ENCODE data around the gene CDH5. TPM values are rescaled to one million over a fixed set of nuclear protein-coding genes. Genes with fewer than 3 reads are reported as not detected.

Gene CDH5
- total and polyA plus RNA-seq, 8 donors: 77.2 to 179 (median 154) TPM

DNA sequence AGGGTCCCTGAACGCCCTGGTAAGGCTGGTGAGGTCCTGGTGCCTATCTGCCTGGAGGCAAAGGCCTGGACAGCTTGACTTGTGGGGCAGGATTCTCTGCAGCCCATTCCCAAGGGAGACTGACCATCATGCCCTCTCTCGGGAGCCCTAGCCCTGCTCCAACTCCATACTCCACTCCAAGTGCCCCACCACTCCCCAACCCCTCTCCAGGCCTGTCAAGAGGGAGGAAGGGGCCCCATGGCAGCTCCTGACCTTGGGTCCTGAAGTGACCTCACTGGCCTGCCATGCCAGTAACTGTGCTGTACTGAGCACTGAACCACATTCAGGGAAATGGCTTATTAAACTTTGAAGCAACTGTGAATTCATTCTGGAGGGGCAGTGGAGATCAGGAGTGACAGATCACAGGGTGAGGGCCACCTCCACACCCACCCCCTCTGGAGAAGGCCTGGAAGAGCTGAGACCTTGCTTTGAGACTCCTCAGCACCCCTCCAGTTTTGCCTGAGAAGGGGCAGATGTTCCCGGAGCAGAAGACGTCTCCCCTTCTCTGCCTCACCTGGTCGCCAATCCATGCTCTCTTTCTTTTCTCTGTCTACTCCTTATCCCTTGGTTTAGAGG, 37.1 kb downstream of the CDH5 start:
- H3K4me1 ChIP-seq: peaks cover 6 to 20% of the 10 kb centered on the region in 2 donors
- peaks cover 0 to 21% of the 10 kb centered on the region in 2 donors for H3K27me3 ChIP-seq
- intact Hi-C loops (cut with DNase I): no loop called here
- H3K36me3 ChIP-seq: peaks cover 0 to 12% of the 10 kb centered on the region in 2 donors
- H3K27ac ChIP-seq: no peak overlapping the region
- ATAC-seq: no peak
- no peak for DNase-seq
- H3K9me3 ChIP-seq: no peaks in the 10 kb centered on the region
- TF ChIP-seq, protein P1, sequence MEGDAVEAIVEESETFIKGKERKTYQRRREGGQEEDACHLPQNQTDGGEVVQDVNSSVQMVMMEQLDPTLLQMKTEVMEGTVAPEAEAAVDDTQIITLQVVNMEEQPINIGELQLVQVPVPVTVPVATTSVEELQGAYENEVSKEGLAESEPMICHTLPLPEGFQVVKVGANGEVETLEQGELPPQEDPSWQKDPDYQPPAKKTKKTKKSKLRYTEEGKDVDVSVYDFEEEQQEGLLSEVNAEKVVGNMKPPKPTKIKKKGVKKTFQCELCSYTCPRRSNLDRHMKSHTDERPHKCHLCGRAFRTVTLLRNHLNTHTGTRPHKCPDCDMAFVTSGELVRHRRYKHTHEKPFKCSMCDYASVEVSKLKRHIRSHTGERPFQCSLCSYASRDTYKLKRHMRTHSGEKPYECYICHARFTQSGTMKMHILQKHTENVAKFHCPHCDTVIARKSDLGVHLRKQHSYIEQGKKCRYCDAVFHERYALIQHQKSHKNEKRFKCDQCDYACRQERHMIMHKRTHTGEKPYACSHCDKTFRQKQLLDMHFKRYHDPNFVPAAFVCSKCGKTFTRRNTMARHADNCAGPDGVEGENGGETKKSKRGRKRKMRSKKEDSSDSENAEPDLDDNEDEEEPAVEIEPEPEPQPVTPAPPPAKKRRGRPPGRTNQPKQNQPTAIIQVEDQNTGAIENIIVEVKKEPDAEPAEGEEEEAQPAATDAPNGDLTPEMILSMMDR (IDR thresholded peaks at IDR 0.05): no peak
- no peak overlapping the region for H3K4me3 ChIP-seq

DNA sequence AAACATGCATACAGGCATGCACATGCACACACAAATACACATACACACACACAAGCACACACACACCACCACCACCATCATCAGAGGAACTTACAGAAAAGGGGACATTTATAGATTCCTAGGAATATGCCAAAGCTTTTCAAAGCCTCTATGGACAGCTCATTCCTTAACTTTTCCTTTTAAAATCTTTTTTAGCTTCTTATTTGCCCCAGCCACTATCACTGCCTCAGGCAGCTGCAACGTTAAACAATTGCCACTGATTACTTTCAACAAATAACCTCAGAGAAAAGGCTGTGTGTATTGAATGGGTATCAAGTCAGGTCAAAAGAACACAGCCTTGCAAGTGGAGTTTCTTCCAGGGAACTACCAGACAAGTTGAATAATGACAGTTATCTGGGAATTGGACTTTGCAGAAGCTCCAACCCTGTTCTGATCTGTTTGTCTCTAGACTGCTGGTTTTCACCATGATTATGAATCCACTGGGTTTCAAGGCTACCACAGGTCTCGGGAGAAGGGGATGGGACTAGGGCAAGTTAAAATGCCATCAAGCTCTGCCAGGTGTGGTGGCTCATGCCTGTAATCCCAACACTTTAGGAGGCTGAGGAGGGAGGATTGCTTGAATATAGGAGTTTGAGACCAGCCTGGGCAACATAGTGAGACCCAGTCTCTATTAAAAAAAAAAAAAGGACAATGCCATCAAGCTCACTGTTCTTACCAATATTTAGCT, 38.7 kb downstream of the CDH5 start:
- peaks cover 13 to 28% of the 10 kb centered on the region in 2 donors for H3K4me1 ChIP-seq
- no peak overlapping the region for H3K27ac ChIP-seq
- intact Hi-C loops (cut with DNase I): loop anchor here in 1 of 2 donors (5.0 kb wide), 2 partner anchors 77 to 197 kb away; partner anchors contain the start of gene CMTM3
- peaks cover 0 to 12% of the 10 kb centered on the region in 2 donors for H3K36me3 ChIP-seq
- TF ChIP-seq, protein P1 (IDR thresholded peaks at IDR 0.05): no peak
- no peak overlapping the region for H3K4me3 ChIP-seq
- peaks cover 0 to 21% of the 10 kb centered on the region in 2 donors for H3K27me3 ChIP-seq
- DNase-seq (no peak), ATAC-seq (no peak)
- no peaks in the 10 kb centered on the region for H3K9me3 ChIP-seq

DNA sequence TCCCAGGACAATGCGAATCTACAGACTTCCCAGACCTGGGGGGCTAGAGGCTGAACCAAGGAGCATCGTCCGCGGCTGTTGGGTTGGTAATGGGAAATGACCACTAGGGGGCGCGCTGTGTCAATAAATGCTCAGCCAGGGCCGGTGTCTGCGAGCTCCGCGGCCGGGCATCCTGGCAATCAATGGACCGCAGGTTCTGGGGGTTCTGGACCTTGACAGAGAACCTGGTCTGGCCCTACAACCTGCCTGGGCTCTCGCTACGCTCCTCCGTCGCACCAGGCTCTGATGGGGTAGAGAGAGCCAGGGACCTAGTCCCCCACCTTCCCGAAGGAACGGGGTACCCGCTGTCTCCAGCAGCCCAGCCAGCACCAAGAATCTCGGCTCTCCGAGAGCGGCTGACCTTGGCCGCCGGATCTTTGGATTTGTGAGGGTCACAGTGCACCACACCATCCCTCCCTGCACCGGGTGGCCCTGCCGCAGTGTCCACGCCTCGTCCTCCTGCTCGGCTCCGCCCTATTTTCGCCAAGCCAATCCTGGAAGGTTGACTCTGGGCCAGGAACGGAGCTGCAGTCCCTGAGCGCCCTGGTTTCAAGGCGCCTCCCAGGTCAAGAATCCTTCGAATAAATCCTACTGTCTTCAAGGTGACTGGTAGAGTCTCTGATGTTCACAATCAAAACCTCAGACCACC, 40.2 kb downstream of the CDH5 start:
- TF ChIP-seq, protein P1 (IDR thresholded peaks at IDR 0.05): peak; percentile 88 to 95
- intact Hi-C loops (cut with DNase I): loop anchor here in 1 of 2 donors (5.0 kb wide), 2 partner anchors 76 to 196 kb away; partner anchors contain the start of gene CMTM3
- peak; percentile 82 to 94 (median 83) for DNase-seq

DNA sequence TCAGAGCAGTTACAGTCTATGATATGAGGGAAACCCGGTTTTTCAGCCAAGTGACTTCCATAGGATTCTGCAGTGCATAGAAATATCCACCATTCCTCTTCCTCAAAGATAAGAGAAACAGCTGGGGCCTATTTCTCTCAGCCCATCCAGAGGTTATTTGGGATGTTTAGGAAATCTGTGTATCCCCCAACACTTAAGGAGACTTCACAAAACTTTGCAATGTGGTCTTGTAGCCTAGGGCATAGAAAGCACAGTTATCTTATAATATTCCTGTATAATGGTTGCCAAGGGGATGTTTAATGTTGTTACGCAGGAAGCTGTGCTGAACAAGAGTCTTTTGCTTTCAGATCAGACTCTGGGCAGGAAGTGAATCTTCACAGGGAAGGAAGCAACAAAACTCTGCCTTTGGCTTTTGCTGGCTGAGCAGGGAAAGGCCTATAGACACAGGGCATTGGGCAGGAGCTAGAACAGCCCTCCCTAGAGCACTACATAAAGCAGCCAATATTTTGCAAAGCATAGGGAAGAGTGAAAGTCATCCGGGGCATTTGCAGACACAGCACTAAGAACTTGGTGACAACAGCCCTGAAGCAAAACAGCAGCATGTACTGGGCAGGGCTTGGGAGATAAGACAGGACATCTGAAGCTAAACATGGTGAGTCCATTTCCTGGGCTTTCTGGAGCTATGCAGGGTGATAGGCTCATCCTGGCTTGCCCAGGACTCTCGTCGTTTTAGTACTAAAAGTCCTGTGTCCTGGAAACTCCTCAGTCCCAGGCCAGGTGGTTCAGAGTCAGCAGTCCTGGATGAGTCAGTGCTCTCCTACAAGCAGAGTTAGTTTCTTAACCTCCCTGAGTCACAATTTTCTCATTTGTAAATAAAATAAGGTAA, 41.9 kb downstream of the CDH5 start:
- ATAC-seq (peak; percentile 49), DNase-seq (peak in 2 of 4 donors; percentile 90 to 94)
- Histone ChIP-seq H3K36me3 (peaks cover 0 to 8% of the 10 kb centered on the region in 2 donors), H3K4me3 (no peak overlapping the region), H3K27ac (peak overlapping the region; percentile 58 to 71), H3K27me3 (peaks cover 0 to 21% of the 10 kb centered on the region in 2 donors), H3K4me1 (peaks cover 13 to 28% of the 10 kb centered on the region in 2 donors), H3K9me3 (peaks cover 0 to 5% of the 10 kb centered on the region in 2 donors)
- intact Hi-C loops (cut with DNase I): loop anchor here in 1 of 2 donors (5.0 kb wide), 2 partner anchors 74 to 194 kb away; partner anchors contain the start of gene CMTM3
- TF ChIP-seq, protein P1 (IDR thresholded peaks at IDR 0.05): no peak

More for the DNA sequence above, 40.2 kb downstream of the CDH5 start:
- no peaks in the 10 kb centered on the region for H3K9me3 ChIP-seq
- peaks cover 0 to 12% of the 10 kb centered on the region in 2 donors for H3K36me3 ChIP-seq
- H3K27ac ChIP-seq: peak overlapping the region in 1 of 2 donors; percentile 71
- peaks cover 0 to 21% of the 10 kb centered on the region in 2 donors for H3K27me3 ChIP-seq
- peak; percentile 94 for ATAC-seq
- peak overlapping the region; percentile 40 to 46 for H3K4me3 ChIP-seq
- H3K4me1 ChIP-seq: peaks cover 13 to 28% of the 10 kb centered on the region in 2 donors
